ENCODE measurements around the gene MFAP2. TPM values are rescaled to one million over a fixed set of nuclear protein-coding genes. Genes with fewer than 3 reads are reported as not detected.
A peak's percentile ranks its signal among the peaks of the same experiment; 100 is the strongest.

Gene MFAP2
- total and polyA plus RNA-seq, 9 donors = 16.0 to 83.6 (median 36.1) TPM

GRCh38 chr1:16971341-16972188 lies 8.9 kb downstream of the MFAP2 start:
- H3K4me1 ChIP-seq (ENCODE audit: insufficient read depth) = peaks cover 12% of the 10 kb centered on the region
- no peaks in the 10 kb centered on the region for H3K27me3 ChIP-seq
- TF ChIP-seq EP300 (IDR thresholded peaks at IDR 0.05) = no peak
- TF ChIP-seq CTCF (IDR thresholded peaks at IDR 0.05) = no peak
- TF ChIP-seq POLR2A (IDR thresholded peaks at IDR 0.05) = no peak
- intact Hi-C loops (cut with DNase I) = no loop called here
- no peaks in the 10 kb centered on the region for H3K36me3 ChIP-seq
- 49 to 68% (median 49%) methylated on average over 25 to 28 of the region's 28 CpGs for WGBS, 3 donors
- peak in 1 of 5 donors; percentile 54 for DNase-seq
- H3K27ac ChIP-seq = no peak overlapping the region
- H3K4me3 ChIP-seq = no peak overlapping the region
- H3K9me3 ChIP-seq = no peaks in the 10 kb centered on the region

- DNase-seq = no peak
- no peak overlapping the region for H3K27ac ChIP-seq
- peaks cover 14% of the 10 kb centered on the region for H3K4me1 ChIP-seq (ENCODE audit: insufficient read depth)
- TF ChIP-seq POLR2A (IDR thresholded peaks at IDR 0.05) (no peak), CTCF (IDR thresholded peaks at IDR 0.05) (no peak), EP300 (IDR thresholded peaks at IDR 0.05) (no peak)
- 95 to 97% (median 96%) methylated on average over 28 of the region's 28 CpGs for WGBS, 3 donors
- no peaks in the 10 kb centered on the region for H3K9me3 ChIP-seq
- intact Hi-C loops (cut with DNase I) = no loop called here
- H3K27me3 ChIP-seq = no peaks in the 10 kb centered on the region
- H3K4me3 ChIP-seq = no peak overlapping the region
- H3K36me3 ChIP-seq = no peaks in the 10 kb centered on the region
Observed at GRCh38 chr1:16970132-16970910, 10.1 kb downstream of the MFAP2 start.

GRCh38 chr1:16969651-16970050 lies 10.8 kb downstream of the MFAP2 start:
- WGBS, 3 donors = 95% methylated on average over 11 to 12 of the region's 12 CpGs
- H3K9me3 ChIP-seq = no peaks in the 10 kb centered on the region
- H3K4me1 ChIP-seq (ENCODE audit: insufficient read depth) = peaks cover 14% of the 10 kb centered on the region
- no peak for DNase-seq
- H3K4me3 ChIP-seq = no peak overlapping the region
- no peaks in the 10 kb centered on the region for H3K36me3 ChIP-seq
- no peaks in the 10 kb centered on the region for H3K27me3 ChIP-seq
- intact Hi-C loops (cut with DNase I) = no loop called here
- no peak for TF ChIP-seq CTCF (IDR thresholded peaks at IDR 0.05)
- no peak for TF ChIP-seq POLR2A (IDR thresholded peaks at IDR 0.05)
- TF ChIP-seq EP300 (IDR thresholded peaks at IDR 0.05) = no peak
- no peak overlapping the region for H3K27ac ChIP-seq

- Histone ChIP-seq H3K9me3 (no peaks in the 10 kb centered on the region), H3K36me3 (no peaks in the 10 kb centered on the region), H3K27ac (no peak overlapping the region), H3K27me3 (no peaks in the 10 kb centered on the region), H3K4me3 (no peak overlapping the region), H3K4me1 (ENCODE audit: insufficient read depth) (peaks cover 14% of the 10 kb centered on the region)
- no peak for TF ChIP-seq EP300 (IDR thresholded peaks at IDR 0.05)
- no peak for TF ChIP-seq POLR2A (IDR thresholded peaks at IDR 0.05)
- no peak for TF ChIP-seq CTCF (IDR thresholded peaks at IDR 0.05)
- intact Hi-C loops (cut with DNase I) = no loop called here
- 88 to 93% (median 90%) methylated on average over 14 of the region's 14 CpGs for WGBS, 3 donors
- no peak for DNase-seq
Observed at GRCh38 chr1:16969057-16969611, 11.3 kb downstream of the MFAP2 start.

Measured in ovary (tissue), 9 donors.